HG03066 (cell line): ENCODE results near the gene PCDHGA4.
"Not testable (repeated sequence)": the region's sequence is repeated elsewhere in the genome, so short reads cannot be mapped to it uniquely, and the experiment has no call there.

Source experiments
- ATAC-seq: cut with Tn5 transposase; IDR thresholded peaks from one replicate; pipeline ENCODE4 v1.9.1; 2021; ENCODE audit warnings: low read depth; ENCODE audit not compliant: unreplicated experiment

PCDHGA4 gene

GRCh38 chr5:141346017-141346416 is 8.8 kb upstream of the PCDHGA4 start:
- ATAC-seq: not testable (repeated sequence)

GRCh38 chr5:141349917-141350619 is 4.8 kb upstream of the PCDHGA4 start, which contains the start of gene PCDHGB1:
TSS of gene PCDHGB1 (plus strand) at chr5:141350099. CDS start at chr5:141350261, 162 bp downstream.
- no peak for ATAC-seq

- ATAC-seq: no peak
These were observed 3.2 kb upstream of the PCDHGA4 start for GRCh38 chr5:141351591-141351990.

- ATAC-seq: no peak
These were observed 820 bp downstream of the PCDHGA4 start for GRCh38 chr5:141355641-141356040.

GRCh38 chr5:141356133-141356532 is 1.3 kb downstream of the PCDHGA4 start:
- no peak for ATAC-seq

- ATAC-seq: no peak
These were observed 2.1 kb downstream of the PCDHGA4 start for GRCh38 chr5:141356950-141357349.

GRCh38 chr5:141359790-141360426 is 5.1 kb downstream of the PCDHGA4 start, which contains the start of gene PCDHGB2:
TSS of gene PCDHGB2 (plus strand) at chr5:141359994. CDS start at chr5:141360136, 142 bp downstream.
- ATAC-seq: peak; percentile 64

GRCh38 chr5:141360685-141361084 is 5.9 kb downstream of the PCDHGA4 start:
- ATAC-seq: no peak

GRCh38 chr5:141362719-141363118 is 7.9 kb downstream of the PCDHGA4 start:
- ATAC-seq: no peak

GRCh38 chr5:141363952-141364660 is 9.3 kb downstream of the PCDHGA4 start, which contains the start of gene PCDHGA5:
TSS of gene PCDHGA5 (plus strand) at chr5:141364162. CDS start at chr5:141364331, 169 bp downstream.
- no peak for ATAC-seq

GRCh38 chr5:141366016-141366896 is 11.4 kb downstream of the PCDHGA4 start:
- no peak for ATAC-seq

- ATAC-seq: no peak
These were observed 15.4 kb downstream of the PCDHGA4 start, which contains the start of gene PCDHGB3 for GRCh38 chr5:141369994-141370848. TSS of gene PCDHGB3 (plus strand) at chr5:141370242. CDS start at chr5:141370395, 153 bp downstream.

- no peak for ATAC-seq
These were observed 17.0 kb downstream of the PCDHGA4 start for GRCh38 chr5:141371572-141372475.

- no peak for ATAC-seq
These were observed 19.0 kb downstream of the PCDHGA4 start, which contains the start of gene PCDHGA6 for GRCh38 chr5:141373673-141374317. TSS of gene PCDHGA6 (plus strand) at chr5:141373891. CDS start at chr5:141374084, 193 bp downstream.

GRCh38 chr5:141374627-141375026 is 19.8 kb downstream of the PCDHGA4 start:
- no peak for ATAC-seq

GRCh38 chr5:141375444-141376155 is 20.8 kb downstream of the PCDHGA4 start:
- ATAC-seq: not testable (repeated sequence)
